NCI-H2029 (cell line): ENCODE results near the gene ZNF793.

Experiments
- DNase-seq: peaks from one replicate; lab custom pipeline; 2025; lab: John Stamatoyannopoulos, UW

Gene ZNF793

GRCh38 chr19:37565370-37565669, 58.6 kb downstream of the ZNF793 start:
- DNase-seq: no peak

GRCh38 chr19:37572203-37572602, 65.5 kb downstream of the ZNF793 start:
- no peak for DNase-seq

DNA sequence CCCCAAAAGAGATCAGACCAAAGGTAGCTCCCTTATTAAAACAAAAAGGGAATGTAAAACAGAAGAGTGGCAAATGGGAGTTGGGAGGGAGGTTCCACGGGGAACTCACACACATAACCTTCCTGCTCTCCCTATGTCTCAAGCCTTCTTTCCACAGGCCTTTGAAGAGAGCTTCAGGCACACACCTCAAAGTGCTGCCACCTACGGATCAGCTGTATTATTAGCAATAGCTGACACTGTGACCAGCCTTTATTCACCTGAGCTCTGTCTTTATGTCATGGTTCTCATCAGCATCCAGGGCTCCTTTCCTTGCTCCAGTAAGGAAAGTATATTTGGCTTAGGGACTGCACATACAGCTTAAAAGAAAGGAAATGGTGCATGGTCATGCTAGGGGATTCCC, 76.6 kb downstream of the ZNF793 start:
- no peak for DNase-seq
